HUES64 (cell line): ENCODE data around the gene GALNTL6.

ENCODE experiments used
- H3K27ac ChIP-seq: 2 replicates; pipeline ENCODE4 v1.7.0; 2013; ENCODE audit warnings: low read depth, low read length, inconsistent platforms
- H3K27me3 ChIP-seq: 2 replicates; pipeline ENCODE4 v1.6.1; 2013; ENCODE audit warnings: mild to moderate bottlenecking, low read length; ENCODE audit not compliant: insufficient read depth
- H3K36me3 ChIP-seq: 2 replicates; pipeline ENCODE4 v1.6.1; 2013; ENCODE audit warnings: mild to moderate bottlenecking, low read length; ENCODE audit not compliant: insufficient read depth
- H3K4me1 ChIP-seq: 2 replicates; pipeline ENCODE4 v1.6.1; 2013; ENCODE audit warnings: mild to moderate bottlenecking, low read length, moderate library complexity; ENCODE audit not compliant: insufficient read depth
- H3K4me3 ChIP-seq: 2 replicates; pipeline ENCODE4 v1.5.1; 2013; ENCODE audit warnings: mild to moderate bottlenecking, low read length, moderate library complexity
- H3K9ac ChIP-seq: 2 replicates; pipeline ENCODE4 v1.6.1; 2013; ENCODE audit warnings: mild to moderate bottlenecking, low read depth, low read length
- H3K9me3 ChIP-seq: 2 replicates; pipeline ENCODE4 v1.6.1; 2013; ENCODE audit warnings: low read depth, low read length; ENCODE audit not compliant: insufficient read depth
- WGBS: fragments of 150-250, 120-280 bp; methylation state at CpG from one replicate; pipeline ENCODE4 v1.1.7; 2013; ENCODE audit warnings: missing lambda C conversion rate; 5-methylcytosine and 5-hydroxymethylcytosine counted together

GALNTL6 gene

DNA sequence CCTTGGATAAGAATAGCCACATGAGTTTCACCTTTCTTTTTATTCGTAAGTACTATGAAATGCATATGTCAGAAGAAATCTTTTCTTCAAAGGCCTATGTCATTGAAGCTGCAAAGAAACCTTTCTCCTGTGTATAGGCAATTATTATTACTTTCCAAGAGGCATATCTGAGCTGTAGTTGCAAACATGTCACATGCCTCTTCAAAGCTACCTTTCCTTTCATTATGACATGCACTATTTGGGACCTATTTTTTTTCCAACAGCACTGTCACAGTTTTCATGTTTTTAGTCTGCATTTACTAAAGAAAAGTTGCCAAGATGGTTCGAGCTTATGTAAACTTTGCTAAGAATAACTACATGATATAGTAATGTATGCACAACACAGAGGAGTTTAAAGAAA is 806.6 kb downstream of the GALNTL6 start:
- H3K36me3 ChIP-seq, result no peaks in the 10 kb centered on the region
- H3K27me3 ChIP-seq, result no peaks in the 10 kb centered on the region
- WGBS, result 100% methylated on average over 1 of the region's 2 CpGs
- H3K27ac ChIP-seq, result no peak overlapping the region
- no peaks in the 10 kb centered on the region for H3K4me1 ChIP-seq
- H3K4me3 ChIP-seq, result no peak overlapping the region
- no peaks in the 10 kb centered on the region for H3K9me3 ChIP-seq
- no peak overlapping the region for H3K9ac ChIP-seq

DNA sequence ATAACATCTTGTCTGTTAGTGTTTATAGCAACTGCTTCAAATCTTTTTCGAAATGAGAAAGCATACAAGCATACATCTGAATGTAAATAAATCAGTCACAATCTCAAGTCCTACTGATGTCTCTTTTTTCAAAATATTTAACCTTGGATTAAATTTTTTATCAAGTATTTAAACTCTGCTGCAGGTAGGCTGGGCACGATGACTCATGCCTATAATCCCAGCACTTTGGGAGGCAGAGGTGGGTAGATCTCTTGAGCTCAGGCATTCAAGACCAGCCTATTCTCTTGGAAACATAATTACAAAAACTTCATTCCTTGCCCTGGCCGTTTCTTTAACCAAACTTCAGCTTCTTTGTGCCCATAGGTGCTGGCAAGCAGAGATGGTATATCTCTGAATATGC is 815.1 kb downstream of the GALNTL6 start:
- H3K9ac ChIP-seq, result no peak overlapping the region
- no peaks in the 10 kb centered on the region for H3K9me3 ChIP-seq
- WGBS, result 87% methylated on average over 3 of the region's 3 CpGs

DNA sequence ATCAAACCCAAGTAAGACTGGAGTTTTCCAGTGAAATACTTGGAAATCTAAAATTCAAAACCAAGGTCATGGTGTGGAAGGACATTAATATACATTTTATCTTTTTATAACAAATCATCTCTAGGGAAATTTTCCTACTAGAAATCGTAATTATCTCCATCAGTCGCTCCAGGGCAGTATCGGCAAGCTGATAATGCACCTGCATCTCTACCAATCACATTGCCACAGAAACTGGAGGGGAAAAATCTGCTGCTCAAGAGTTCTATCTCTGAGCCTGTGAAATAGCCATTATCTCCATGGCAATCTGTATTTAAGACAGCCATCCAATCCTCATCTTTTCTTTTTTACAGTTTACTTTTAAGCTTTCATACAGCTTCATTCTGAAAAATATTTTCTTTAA is 817.1 kb downstream of the GALNTL6 start:
- Histone ChIP-seq H3K27ac (no peak overlapping the region), H3K4me1 (peaks cover 9% of the 10 kb centered on the region; the same call in 1 of the 2 replicates), H3K27me3 (no peaks in the 10 kb centered on the region), H3K36me3 (no peaks in the 10 kb centered on the region), H3K9me3 (no peaks in the 10 kb centered on the region), H3K9ac (no peak overlapping the region), H3K4me3 (no peak overlapping the region)
- WGBS, result 89% methylated on average over 3 of the region's 3 CpGs

More for the DNA sequence above, 815.1 kb downstream of the GALNTL6 start:
- H3K4me3 ChIP-seq, result no peak overlapping the region
- H3K36me3 ChIP-seq, result no peaks in the 10 kb centered on the region
- H3K27ac ChIP-seq, result no peak overlapping the region
- peaks cover 9% of the 10 kb centered on the region; the same call in 1 of the 2 replicates for H3K4me1 ChIP-seq
- H3K27me3 ChIP-seq, result no peaks in the 10 kb centered on the region

DNA sequence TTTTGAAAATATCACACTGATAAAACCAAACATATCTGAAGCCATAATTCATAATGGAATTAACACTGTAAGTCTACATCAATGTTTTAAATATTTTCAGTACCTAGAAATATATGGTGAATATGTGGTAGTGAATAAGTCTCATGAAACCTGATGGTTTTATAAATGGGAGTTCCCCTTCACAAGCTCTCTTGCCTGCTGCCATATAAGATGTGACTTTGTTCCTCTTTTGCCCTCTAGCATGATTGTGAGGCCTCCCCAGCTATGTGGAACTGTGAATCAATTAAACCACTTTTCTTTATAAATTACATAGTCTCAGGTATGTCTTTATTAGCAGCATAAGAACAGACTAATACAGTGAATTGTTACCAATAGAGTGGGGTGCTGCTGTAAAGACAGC is 818.6 kb downstream of the GALNTL6 start:
- Histone ChIP-seq H3K36me3 (no peaks in the 10 kb centered on the region), H3K27me3 (no peaks in the 10 kb centered on the region), H3K9me3 (no peaks in the 10 kb centered on the region), H3K9ac (no peak overlapping the region), H3K4me3 (no peak overlapping the region), H3K4me1 (peaks cover 9% of the 10 kb centered on the region; the same call in 1 of the 2 replicates), H3K27ac (no peak overlapping the region)

DNA sequence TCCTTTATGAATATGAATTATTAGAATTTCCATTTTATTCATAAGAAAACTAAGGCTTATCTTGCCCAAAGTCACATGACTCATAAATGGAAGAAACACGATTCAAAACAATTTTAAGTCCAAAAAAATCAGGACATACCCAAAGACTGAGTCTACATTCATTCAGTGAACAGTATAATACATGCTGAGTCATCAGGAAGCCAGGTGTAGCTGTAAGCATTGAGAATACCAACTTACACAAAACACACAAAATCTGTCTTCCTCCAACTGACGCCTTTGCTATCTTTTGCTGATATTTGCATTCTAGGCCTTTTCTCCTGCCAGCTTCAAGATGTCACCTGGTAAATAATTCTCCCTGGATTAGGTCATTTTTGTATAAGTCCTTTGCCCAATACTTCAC is 835.3 kb downstream of the GALNTL6 start:
- H3K36me3 ChIP-seq, result no peaks in the 10 kb centered on the region
- no peak overlapping the region for H3K4me3 ChIP-seq
- H3K9ac ChIP-seq, result no peak overlapping the region
- no peak overlapping the region for H3K27ac ChIP-seq
- H3K4me1 ChIP-seq, result peaks cover 21% of the 10 kb centered on the region
- no peaks in the 10 kb centered on the region for H3K27me3 ChIP-seq
- no peaks in the 10 kb centered on the region for H3K9me3 ChIP-seq
- 90% methylated on average over 2 of the region's 2 CpGs for WGBS

DNA sequence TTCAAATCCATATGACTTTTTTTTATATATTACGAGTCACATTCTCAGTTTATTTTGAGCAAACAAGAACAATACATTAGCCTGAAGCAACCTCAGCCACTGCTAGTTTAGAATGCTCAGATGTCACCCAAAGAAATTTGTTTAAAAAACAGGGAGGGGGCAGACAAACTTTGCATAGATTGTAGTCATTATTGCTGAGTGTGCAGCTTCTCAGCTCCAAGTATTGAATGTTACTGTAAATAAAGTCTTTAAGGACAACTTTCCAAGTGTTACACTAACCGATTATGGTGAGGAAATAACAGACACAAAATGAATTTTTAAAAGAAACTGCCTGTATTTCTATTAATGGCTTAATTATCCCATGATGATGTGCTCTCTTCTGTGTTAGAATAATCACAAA is 835.9 kb downstream of the GALNTL6 start:
- H3K9ac ChIP-seq, result no peak overlapping the region
- H3K9me3 ChIP-seq, result no peaks in the 10 kb centered on the region
- peaks cover 21% of the 10 kb centered on the region for H3K4me1 ChIP-seq
- no peak overlapping the region for H3K27ac ChIP-seq
- WGBS, result 100% methylated on average over 1 of the region's 2 CpGs
- no peak overlapping the region for H3K4me3 ChIP-seq
- H3K36me3 ChIP-seq, result no peaks in the 10 kb centered on the region
- H3K27me3 ChIP-seq, result no peaks in the 10 kb centered on the region

DNA sequence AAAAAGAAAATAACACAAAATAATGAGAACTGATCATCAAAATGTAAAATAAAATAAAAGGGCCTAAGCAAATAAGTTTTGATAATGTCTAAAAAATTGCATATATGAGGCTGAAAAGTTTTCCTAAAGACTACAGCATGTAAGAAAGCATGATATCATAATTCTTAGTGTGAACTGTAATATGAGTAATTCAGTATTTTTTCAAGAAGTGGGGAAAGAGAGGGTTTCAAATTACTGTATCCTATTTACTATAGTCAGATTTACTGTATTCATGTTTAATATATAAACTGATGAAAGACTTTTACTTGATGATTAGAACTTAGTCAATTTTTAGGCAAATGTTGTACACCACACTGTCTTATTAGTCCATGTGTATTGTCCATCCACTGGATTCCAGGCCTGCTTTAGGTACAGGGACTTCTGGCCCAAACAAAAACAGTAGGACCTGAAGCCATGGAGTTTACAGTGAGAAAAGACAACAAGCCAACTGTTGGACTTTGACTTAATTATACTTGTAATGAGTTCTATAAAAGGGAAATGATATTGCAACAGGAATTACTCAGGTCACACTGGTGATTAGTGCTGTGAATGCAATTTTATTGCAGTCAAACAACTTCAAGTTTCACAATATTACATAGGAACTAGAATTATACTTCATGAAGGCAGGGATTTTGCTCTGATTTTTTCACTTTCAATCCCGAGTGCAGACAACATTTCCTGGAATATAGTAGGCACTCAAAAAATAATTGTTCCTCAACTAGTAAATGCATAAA is 837.7 kb downstream of the GALNTL6 start:
- WGBS, result 89% methylated on average over 1 of the region's 1 CpG
- H3K9ac ChIP-seq, result no peak overlapping the region
- H3K27ac ChIP-seq, result no peak overlapping the region
- H3K4me3 ChIP-seq, result no peak overlapping the region
- peaks cover 21% of the 10 kb centered on the region for H3K4me1 ChIP-seq
- H3K36me3 ChIP-seq, result no peaks in the 10 kb centered on the region
- H3K9me3 ChIP-seq, result no peaks in the 10 kb centered on the region
- no peaks in the 10 kb centered on the region for H3K27me3 ChIP-seq

DNA sequence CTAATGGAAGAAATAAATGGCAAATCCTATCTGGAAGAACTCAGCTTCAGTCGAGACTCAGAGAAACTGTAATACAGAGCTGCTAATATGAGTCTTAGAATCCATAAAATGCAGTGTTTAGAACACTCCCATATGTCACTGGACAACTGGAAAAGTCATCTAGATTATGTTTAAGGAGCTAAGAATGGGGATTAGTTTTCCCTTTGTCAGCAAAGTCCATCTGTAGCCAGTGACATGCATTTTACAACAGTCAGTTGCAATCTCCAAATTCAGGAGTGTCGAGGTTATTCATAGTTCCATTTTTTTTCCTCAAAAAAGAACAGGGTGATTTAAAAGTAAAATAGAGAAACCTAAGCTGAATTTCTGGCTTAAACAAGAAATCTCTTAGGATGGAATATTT is 838.8 kb downstream of the GALNTL6 start:
- WGBS, result 78% methylated on average over 2 of the region's 2 CpGs
- Histone ChIP-seq H3K27ac (no peak overlapping the region; the same call in 1 of the 2 replicates), H3K9ac (no peak overlapping the region), H3K27me3 (no peaks in the 10 kb centered on the region), H3K4me1 (peaks cover 21% of the 10 kb centered on the region), H3K4me3 (no peak overlapping the region), H3K36me3 (no peaks in the 10 kb centered on the region), H3K9me3 (no peaks in the 10 kb centered on the region)

DNA sequence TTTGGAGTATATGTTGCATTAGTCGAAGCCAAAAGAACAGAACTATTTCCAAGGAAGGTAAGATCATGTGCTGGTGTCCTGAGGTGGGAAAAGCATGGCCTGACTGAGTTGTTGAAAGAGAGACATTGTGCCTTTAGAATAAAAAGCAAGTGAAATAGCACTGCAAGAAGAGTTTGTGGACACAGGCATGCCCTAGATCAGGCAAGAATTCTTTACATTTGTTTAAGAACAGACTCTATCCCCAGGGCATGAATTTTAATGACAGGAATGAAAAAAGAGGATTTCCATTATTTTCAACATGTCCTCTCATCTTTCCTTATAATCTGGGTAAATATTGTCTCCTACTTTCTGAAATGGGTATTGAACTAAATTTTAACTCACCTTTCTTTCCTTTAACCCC is 839.2 kb downstream of the GALNTL6 start:
- Histone ChIP-seq H3K27ac (no peak overlapping the region; the same call in none of the 2 replicates), H3K36me3 (no peaks in the 10 kb centered on the region), H3K4me1 (peaks cover 21% of the 10 kb centered on the region), H3K4me3 (no peak overlapping the region), H3K9ac (0 out of 2 replicates have a peak overlapping the region, but pooled peaks have one; percentile 25), H3K27me3 (no peaks in the 10 kb centered on the region), H3K9me3 (no peaks in the 10 kb centered on the region)
- 89% methylated on average over 1 of the region's 1 CpG for WGBS

DNA sequence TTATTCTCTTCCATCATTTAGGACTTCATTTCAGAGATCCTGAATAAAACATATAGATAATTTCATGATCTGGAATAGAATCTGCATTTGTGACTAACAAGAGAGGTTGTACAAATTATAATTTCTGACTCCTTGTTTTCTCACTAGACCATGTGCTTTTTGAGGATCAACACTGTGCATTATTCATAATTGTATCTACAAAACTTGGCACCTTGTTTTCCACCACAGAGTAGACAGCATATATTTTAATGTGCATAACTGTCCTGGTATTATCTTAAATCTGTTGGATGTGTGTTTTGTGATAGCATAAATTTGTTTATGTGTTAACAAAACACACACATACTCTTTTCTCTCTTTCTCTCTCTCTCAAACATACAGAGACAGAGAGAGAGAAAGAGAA is 840.5 kb downstream of the GALNTL6 start:
- Histone ChIP-seq H3K27ac (no peak overlapping the region), H3K27me3 (no peaks in the 10 kb centered on the region), H3K9me3 (no peaks in the 10 kb centered on the region), H3K4me1 (peaks cover 16% of the 10 kb centered on the region), H3K4me3 (no peak overlapping the region), H3K9ac (no peak overlapping the region), H3K36me3 (no peaks in the 10 kb centered on the region)

DNA sequence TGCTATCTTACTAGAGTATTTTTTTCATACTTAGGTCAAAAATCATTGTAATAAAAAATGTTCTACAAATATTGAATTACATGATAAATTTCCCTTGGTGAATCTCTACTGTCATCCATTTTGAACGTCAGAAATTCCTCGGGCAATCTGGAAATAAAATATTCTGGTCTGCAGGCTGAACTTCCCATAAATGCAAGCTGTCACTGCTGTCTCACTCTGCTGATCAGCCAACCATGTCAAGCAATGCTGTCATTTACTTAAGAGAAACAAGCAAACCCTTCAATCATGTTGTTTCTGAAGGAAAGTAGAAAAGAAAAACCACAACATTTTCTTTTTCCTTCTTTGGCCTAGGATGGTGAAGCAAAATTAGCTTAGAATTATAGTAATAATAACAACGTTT is 841.3 kb downstream of the GALNTL6 start:
- Histone ChIP-seq H3K27me3 (no peaks in the 10 kb centered on the region), H3K9me3 (no peaks in the 10 kb centered on the region), H3K9ac (no peak overlapping the region), H3K4me1 (peaks cover 14% of the 10 kb centered on the region), H3K36me3 (no peaks in the 10 kb centered on the region), H3K27ac (no peak overlapping the region), H3K4me3 (no peak overlapping the region)
- WGBS, result 91% methylated on average over 2 of the region's 3 CpGs

DNA sequence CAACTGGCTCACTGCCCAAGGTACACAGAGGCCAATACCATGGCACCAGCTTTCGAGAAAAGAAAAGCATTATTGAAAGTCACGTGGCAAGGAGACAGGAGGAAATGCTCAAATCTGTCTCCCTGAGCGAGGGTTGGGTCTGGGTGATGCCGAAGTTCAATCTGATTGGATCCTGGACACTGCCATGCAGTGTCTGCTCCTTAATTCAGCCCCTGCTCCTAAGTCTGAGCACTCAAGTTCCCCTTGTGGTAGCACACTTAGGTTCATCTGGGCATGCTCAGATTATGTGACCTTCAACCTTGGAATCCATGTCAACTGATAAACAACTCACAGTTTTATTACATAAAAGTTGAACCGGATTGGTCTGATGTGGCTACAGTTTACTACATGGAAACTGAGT is 842.9 kb downstream of the GALNTL6 start:
- Histone ChIP-seq H3K4me1 (peaks cover 14% of the 10 kb centered on the region), H3K9me3 (no peaks in the 10 kb centered on the region), H3K36me3 (no peaks in the 10 kb centered on the region), H3K27me3 (no peaks in the 10 kb centered on the region), H3K4me3 (no peak overlapping the region), H3K9ac (no peak overlapping the region), H3K27ac (no peak overlapping the region)
- WGBS, result 94% methylated on average over 5 of the region's 5 CpGs
